T-helper 2 cell (primary cell): Measurements from ENCODE around the gene NOMO2.
"Not testable (repeated sequence)": the region's sequence is repeated elsewhere in the genome, so short reads cannot be mapped to it uniquely, and the experiment has no call there.

Experiments used
- DNase-seq, 5 experiments: peaks; one replicate each; pipeline versions ENCODE4 v3.0.0 to v3.0.0-alpha.2; 2012 to 2022

Gene NOMO2

DNA sequence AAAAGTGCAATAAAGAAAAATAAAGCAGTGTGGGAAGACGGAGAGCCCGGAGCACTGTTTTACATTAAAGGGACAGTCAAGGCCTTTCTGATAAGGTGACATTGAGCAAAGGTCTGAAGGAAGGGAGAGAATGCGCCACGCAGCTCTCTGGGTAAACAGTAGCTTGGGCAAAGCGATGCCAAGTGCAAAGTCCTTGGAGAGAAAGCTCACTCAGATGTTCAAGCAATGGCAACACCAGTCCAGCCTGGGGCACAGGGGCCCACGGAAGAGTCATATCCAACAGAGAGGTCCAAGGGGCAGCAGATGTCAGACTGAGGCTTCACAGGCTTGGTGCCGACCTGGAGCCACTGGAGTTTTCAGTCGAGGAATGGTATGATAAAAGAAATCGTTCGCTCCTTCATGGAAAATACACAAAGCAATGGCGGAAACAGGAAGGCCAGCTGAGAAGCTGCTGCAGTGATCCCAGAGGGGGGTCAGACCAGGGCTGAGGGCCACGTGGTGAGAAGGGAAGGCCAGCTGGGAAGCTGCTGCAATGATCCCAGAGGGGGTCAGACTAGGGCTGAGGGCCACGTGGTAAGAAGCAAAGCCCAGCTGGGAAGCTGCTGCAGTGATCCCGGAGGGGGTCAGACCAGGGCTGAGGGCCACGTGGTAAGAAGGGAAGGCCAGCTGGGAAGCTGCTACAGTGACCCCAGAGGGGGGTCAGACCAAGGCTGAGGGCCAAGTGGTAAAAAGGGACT is 40.3 kb downstream of the NOMO2 start:
- DNase-seq, result not testable (repeated sequence)

DNA sequence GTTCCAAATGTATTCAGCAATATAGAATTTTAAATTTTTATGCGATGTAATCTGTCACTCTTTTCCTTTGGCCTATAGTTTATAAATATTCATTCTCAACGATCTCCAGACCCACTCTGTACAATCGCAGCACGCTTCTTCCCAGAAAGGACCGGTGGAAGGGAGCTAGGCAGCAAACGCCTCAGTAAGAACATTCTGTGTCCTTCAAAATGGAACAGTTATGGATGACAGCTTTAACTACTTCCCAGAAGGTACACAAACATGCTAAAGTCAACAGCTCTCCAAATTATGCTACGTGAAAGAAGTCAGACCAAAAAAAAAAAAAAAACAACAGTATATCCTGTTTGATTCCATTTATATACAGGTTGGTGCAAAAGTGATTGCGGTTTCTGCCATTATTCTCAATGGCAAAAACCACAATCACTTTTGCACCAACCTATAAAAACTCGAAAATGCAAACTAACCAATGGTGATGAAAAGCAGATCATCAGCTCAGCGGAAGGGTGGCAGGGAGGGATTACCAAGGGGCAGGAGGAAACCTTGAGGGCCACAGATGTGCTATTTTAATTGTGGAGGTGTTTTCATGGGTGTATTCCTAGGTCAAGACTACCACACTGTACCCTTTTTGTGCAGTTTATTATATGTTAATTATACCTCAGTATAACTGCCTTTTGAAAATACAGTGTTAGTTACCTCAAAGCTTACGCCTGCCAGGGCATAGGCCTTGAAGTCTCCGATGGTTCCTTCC is 43.2 kb downstream of the NOMO2 start:
- DNase-seq, result not testable (repeated sequence)

DNA sequence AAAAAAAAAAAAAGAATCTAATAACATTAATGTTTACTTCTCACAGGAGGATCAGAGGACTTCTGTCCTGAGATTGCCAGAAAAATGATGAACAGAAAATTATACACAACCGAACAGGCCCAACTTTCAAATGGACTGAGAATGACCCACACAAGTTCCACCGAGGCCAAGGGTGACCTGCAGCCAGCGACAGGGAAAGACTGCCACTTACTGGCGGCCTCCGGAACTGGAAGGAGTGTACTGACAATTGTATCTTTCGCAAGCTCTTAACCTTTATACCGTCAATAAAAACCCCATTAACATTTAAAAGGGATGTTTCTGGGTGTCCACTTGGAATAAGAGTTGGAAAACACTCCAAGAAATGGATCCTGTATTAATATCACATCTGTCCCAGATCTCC is 63.5 kb downstream of the NOMO2 start:
- DNase-seq, result not testable (repeated sequence)

DNA sequence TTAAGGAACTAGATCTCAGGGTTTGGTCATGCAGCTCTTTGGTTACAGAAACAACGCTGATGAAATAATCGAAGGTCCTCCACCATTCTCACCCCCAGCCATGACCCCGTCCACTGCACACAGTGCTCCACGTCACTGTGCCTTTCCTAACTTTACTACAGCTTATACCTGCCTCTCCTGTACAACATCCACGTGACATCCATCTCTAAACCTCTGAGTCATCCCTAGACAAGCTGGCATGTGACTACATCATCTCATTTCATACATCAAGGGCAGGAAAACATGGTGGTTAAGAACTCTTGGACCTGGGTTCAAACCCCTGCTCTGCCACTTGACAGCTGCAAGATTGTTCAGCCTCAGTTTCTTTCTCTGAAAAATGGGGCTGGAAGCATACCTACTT is 64.9 kb downstream of the NOMO2 start:
- DNase-seq, result not testable (repeated sequence)

DNA sequence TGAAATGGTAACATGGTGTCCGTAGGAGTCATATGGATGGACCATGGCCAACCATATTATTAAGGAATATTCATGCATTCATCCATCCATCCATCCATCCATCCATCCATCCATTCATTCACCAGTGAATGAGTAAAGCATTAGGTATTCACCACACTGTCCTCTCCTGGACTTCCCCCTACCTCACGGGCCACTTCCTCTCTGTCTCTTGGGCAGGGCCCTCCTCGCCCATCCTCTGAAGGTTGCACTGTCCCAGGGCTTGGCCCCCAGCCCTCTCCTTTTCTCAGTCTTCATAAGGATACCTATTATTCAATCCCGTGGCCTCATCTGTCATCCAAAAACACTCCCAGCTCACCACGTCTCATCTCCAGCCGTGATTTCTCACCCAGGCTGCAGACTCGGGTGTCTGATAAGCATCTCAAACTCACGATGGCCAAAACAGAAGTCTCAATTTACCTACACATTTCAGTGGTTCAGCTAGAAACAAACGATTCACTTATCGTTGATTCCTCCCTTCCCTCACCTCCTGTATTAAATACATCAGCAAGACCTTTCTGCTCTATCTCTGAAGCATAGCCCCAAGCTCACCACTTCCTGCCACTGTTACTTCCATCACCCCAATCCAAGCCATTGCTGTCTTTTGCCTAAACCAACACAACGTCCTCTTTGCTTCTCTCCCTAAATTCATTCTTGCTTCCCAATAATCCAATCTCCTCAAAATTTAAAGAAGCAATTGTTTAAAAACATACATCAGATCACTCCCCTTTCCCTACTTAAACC is 69.6 kb downstream of the NOMO2 start:
- DNase-seq, result not testable (repeated sequence)

DNA sequence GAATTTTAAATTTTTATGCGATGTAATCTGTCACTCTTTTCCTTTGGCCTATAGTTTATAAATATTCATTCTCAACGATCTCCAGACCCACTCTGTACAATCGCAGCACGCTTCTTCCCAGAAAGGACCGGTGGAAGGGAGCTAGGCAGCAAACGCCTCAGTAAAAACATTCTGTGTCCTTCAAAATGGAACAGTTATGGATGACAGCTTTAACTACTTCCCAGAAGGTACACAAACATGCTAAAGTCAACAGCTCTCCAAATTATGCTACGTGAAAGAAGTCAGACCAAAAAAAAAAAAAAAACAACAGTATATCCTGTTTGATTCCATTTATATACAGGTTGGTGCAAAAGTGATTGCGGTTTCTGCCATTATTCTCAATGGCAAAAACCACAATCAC is 125.9 kb downstream of the NOMO2 start:
- not testable (repeated sequence) for DNase-seq

DNA sequence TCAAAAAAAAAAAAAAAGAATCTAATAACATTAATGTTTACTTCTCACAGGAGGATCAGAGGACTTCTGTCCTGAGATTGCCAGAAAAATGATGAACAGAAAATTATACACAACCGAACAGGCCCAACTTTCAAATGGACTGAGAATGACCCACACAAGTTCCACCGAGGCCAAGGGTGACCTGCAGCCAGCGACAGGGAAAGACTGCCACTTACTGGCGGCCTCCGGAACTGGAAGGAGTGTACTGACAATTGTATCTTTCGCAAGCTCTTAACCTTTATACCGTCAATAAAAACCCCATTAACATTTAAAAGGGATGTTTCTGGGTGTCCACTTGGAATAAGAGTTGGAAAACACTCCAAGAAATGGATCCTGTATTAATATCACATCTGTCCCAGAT is 146.1 kb downstream of the NOMO2 start:
- DNase-seq, result not testable (repeated sequence)

DNA sequence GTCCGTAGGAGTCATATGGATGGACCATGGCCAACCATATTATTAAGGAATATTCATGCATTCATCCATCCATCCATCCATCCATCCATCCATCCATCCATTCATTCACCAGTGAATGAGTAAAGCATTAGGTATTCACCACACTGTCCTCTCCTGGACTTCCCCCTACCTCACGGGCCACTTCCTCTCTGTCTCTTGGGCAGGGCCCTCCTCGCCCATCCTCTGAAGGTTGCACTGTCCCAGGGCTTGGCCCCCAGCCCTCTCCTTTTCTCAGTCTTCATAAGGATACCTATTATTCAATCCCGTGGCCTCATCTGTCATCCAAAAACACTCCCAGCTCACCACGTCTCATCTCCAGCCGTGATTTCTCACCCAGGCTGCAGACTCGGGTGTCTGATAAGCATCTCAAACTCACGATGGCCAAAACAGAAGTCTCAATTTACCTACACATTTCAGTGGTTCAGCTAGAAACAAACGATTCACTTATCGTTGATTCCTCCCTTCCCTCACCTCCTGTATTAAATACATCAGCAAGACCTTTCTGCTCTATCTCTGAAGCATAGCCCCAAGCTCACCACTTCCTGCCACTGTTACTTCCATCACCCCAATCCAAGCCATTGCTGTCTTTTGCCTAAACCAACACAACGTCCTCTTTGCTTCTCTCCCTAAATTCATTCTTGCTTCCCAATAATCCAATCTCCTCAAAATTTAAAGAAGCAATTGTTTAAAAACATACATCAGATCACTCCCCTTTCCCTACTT is 152.2 kb downstream of the NOMO2 start:
- not testable (repeated sequence) for DNase-seq

DNA sequence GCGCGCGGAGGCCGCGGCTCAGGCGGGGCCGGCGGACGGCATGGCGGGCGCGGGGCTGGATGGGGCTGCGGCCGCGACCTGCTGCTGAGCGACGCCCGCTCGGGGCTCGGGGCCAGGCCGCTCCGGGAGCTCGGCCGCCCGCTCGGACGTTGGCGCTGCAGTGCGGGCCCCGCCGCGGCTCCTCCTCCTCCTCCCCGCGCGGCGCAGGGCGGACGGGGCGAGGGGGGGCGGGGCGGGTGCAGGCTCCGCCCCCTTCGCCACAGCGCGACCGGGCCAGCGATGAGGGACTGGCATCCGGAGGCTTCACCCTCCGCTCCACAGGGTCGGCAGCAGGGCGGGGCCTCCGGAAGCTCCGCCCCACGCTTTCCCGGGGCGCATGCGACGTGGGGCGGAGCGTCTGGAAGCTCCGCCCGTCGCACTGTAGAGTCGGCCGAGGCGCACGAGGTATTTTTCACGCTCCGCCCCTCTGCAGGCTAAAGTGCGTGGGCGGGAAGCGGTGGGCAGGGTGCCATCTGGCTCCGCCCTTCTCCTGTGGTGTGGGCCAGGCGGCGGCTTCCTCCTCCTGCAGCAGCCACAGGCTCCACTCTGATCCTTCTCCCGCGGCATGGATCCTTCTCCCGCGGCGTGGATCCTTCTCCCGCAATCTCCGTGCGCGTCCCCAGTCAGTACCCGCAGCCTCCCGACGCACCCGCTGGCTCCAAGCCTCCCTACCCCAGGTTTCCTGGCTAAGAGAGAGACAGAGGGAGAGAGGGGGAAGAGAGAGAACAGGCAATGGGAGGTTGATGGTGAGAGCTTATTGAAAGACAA is 159.8 kb downstream of the NOMO2 start:
- DNase-seq, result not testable (repeated sequence)

DNA sequence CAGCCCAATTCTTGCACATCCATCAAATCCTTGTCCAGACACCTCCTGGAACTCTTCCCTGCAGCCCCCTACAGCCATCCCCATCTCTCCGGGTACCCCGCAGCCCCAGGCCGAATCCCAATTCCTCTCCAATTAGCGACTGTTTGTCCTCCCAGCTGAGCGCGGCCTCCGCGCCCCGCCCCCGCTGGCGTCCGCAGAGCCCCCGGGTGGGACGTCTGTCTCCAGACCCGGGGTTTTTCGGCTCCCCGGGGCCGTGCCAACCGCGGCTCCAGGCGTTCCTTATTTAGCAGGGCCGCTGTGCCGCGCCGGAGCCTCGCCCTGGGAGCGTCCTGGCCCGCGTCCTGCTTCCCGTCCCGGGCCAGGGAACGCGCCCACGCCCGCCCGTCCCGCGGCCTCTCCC is 160.7 kb downstream of the NOMO2 start:
- DNase-seq, result peak in 1 of 5 experiments; percentile 0

DNA sequence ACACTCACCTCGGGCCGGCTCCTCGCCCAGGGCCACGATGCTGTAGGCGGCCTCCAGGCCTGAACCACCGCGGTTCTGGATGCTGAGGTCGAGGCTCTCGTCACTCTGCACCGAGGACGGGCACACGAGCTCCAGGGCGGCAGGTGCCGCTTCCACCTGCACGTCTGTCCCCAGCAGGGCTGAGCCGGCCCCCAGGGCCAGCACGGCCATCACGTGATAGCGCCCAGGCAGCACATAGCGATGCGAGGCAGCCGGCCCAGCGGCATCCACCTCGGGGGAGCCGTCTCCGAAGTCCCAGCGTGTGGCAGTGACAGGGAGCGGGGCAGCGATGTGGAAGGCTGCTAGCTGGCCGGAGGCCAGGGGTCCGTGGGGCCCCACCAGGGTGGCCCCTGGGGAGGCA is 167.5 kb downstream of the NOMO2 start:
- not testable (repeated sequence) for DNase-seq

DNA sequence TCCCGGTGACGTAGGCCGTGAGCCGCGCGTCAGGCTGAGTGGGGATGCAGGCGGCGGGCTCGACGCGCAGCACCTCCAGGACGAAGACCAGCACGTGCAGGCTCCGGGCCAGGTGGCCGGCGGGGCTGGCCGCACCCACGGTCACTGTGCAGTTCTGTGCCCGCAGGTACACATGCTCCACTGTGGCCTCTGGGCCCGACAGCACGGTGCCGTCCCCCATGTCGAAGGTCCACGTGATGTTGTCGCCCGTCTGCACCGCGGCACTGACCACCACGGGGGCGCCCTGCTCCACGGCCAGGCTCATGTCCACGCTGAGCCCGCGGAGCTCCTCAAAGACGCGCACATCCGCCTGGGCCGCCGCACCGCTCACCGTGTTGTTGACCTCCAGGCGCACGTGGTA is 174.1 kb downstream of the NOMO2 start:
- DNase-seq, result not testable (repeated sequence)

DNA sequence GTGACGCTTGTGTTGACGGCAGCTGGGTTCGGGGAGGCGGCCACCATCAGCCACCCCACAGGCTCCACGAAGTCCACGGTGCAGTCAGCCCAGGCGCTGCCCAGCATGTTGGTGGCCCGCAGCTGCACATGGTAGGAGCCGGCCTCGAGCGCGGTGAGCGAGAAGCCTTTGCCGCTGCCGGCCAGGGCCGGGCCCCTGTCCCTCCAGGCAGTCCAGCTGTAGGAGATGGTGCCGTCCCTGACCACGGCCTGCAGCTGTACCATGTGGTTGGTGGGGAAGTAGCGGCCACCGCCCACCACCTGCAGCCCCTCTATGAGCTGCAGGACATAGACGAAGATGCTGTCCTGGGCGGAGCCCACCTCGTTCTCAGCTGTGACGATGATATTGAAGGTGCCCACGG is 175.4 kb downstream of the NOMO2 start:
- not testable (repeated sequence) for DNase-seq

DNA sequence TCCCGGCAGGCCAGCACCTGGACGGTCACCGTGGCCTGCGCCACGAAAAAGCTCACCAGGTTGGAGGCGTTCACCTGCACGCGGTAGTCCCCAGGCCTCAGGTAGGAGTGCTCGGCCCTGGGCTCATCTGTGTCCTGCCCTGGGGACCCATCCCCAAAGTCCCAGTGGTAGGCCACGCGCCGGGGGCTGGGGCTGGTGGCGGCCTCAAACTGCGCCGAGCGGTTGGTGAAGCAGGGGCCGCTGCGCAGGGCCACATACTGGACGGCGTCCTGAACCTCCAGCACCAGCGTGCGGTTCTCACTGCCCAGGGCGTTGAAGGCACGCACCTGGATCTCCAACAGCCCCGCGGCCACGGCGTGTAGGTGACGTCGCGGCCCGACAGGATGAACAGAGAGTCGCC is 176.6 kb downstream of the NOMO2 start:
- not testable (repeated sequence) for DNase-seq

DNA sequence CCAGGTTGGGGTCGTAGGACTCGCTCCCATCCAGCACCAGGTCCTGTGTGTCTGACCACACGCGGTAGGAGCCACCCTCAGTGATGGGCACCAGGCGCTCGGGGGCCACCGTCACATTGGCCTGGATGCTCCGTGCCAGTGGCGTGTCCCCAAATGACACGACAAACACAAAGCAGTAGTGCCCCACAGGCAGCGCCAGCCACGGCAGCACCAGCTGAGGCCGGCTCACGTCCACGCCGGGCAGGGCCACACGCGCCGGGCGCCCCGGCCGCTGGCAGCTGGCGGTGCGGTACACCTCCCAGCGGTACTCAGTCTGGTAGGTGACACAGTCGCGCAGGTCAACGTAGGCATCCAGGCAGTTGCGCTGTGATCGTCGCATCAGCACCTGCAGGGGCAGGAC is 177.0 kb downstream of the NOMO2 start:
- not testable (repeated sequence) for DNase-seq

DNA sequence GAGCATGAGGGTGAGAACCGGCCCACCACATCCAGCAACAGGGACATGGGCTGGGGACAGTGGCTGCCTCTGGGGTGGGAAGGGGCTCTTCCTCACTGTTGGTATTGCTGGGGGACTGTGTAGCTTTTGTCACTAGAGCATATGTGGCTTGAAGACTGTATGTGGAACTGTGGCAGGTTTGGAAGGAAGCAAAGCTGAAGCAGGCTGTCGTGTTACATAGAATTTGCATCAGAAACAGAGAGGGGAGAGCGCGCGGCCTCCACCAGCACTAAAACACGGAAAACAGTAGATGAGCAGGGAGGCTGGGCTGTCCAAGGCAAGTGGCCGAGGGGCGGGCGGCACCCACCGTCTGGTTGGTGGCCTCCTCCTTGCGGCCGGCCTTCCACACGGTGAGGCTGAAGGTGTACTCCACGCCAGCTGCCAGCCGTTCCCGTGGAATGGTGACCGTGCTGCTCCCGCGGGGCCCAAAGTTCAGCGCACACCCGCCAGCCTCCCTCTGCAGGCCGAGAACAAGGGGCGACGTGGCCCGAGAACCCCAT is 177.7 kb downstream of the NOMO2 start:
- not testable (repeated sequence) for DNase-seq

DNA sequence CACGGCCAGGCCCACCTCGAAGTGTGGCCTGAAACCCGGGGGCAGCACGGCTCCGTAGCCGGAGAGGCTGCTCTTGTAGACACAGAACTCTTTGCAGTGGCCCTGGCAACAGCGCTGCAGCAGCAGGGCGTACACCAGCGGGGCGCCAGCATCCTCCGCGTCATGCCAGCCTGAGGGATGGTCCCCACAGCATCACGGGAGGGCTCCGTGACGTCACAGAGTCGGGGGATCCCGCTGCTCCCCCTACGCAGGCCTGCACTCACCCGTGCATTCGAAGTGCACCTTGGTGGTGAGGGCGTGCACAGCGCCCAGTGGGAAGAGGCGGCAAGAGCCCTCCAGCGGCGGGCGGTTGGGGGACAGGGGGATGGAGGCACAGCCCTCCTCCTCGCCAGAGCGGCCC is 179.2 kb downstream of the NOMO2 start:
- DNase-seq, result not testable (repeated sequence)
